DOHH2 (cell line): Measurements from ENCODE around the gene MED12L.

Experiments
- CTCF ChIP-seq: fragments of 200-600 bp; sonication (generic); IDR thresholded peaks from one replicate; pipeline ENCODE4 v1.5.1; 2014; ENCODE audit warnings: antibody characterized with exemption, mild to moderate bottlenecking, low read depth, low read length; ENCODE audit not compliant: poor library complexity, severe bottlenecking
- EZH2phosphoT487 ChIP-seq: fragments of 200-600 bp; sonication (generic); IDR thresholded peaks from 2 replicates; pipeline ENCODE4 v1.6.1; 2017; ENCODE audit warnings: borderline replicate concordance, mild to moderate bottlenecking, antibody characterized with exemption, low read length, moderate library complexity, mixed read lengths

DNA sequence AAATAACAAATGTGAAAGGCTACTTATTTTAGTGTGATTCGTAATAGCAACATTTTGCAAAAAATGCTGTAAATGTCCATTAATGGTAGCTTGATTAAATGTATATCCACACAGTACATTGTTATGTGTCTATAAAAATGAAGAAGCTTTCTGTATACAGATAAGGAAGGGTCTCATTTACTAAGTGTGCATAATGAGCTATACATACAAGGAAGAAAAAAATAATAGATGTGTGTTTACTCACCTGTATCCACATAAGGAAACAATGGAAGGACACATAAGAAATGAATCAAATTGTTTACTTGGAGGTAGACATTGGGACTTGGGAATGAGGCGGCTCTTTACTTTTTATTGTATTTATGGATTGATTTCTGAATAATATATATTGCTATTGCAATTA, 34.9 kb downstream of the MED12L start:
- TF ChIP-seq CTCF, result no peak
- no peak for TF ChIP-seq EZH2phosphoT487
